ENCODE results near the gene STOML3.

The STOML3 gene

DNA sequence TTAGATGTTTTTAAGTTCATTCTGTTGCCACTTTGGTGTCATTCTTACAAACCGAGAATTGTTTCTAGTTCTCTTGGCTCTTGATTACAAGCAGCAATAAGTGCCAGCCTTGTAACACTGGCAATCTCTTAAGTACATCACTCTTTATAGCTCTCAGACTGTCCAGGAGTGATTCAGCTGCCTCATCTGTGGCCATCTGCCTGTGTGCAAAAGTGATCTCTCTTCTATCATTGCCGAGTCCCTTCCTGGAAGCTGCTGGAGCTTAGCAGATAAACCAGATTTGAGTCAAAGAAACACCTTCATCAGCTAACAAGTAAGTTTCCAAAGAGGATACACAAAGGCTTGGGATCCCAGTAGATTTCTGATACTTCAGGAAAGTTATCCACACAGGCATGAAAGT, 23.2 kb downstream of the STOML3 start:
- peaks cover 2% of the 10 kb centered on the region for H3K27me3 ChIP-seq (ENCODE audit: insufficient read depth, poor library complexity, severe bottlenecking)
- H3K27ac ChIP-seq (replicated peaks), result no peak overlapping the region
- DNase-seq (ENCODE audit: low read depth in 1 of 2, low spot score in 1 of 2), result no peak
- TF ChIP-seq, protein P1, sequence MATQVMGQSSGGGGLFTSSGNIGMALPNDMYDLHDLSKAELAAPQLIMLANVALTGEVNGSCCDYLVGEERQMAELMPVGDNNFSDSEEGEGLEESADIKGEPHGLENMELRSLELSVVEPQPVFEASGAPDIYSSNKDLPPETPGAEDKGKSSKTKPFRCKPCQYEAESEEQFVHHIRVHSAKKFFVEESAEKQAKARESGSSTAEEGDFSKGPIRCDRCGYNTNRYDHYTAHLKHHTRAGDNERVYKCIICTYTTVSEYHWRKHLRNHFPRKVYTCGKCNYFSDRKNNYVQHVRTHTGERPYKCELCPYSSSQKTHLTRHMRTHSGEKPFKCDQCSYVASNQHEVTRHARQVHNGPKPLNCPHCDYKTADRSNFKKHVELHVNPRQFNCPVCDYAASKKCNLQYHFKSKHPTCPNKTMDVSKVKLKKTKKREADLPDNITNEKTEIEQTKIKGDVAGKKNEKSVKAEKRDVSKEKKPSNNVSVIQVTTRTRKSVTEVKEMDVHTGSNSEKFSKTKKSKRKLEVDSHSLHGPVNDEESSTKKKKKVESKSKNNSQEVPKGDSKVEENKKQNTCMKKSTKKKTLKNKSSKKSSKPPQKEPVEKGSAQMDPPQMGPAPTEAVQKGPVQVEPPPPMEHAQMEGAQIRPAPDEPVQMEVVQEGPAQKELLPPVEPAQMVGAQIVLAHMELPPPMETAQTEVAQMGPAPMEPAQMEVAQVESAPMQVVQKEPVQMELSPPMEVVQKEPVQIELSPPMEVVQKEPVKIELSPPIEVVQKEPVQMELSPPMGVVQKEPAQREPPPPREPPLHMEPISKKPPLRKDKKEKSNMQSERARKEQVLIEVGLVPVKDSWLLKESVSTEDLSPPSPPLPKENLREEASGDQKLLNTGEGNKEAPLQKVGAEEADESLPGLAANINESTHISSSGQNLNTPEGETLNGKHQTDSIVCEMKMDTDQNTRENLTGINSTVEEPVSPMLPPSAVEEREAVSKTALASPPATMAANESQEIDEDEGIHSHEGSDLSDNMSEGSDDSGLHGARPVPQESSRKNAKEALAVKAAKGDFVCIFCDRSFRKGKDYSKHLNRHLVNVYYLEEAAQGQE (IDR thresholded peaks at IDR 0.05; ENCODE audit: insufficient replicate concordance, low read depth), result no peak
- TF ChIP-seq POLR2AphosphoS5 (IDR thresholded peaks at IDR 0.05; ENCODE audit: low read depth), result no peak
- TF ChIP-seq GABPA (IDR thresholded peaks at IDR 0.05; ENCODE audit: low read depth), result no peak
- H3K4me3 ChIP-seq (replicated peaks; ENCODE audit: insufficient read depth, low read length), result no peak overlapping the region

DNA sequence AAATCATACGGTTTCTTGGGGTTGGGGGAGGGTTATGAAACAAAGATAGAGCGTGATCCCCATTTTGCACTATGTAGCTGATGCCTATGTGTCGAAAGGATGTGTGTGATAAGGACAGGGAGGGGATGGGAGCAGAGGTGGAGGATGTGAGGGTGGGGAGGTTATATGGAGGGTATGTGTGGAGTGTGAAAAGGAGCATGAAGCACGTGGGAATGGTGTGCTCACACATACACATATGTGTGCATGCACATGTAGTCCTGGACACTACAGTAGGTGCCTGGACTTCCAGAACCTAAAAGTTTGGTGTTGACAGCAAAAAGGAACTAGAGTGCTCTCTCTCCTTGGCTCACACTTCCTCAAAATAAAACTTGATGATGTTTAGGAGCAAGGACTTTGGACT, 25.4 kb downstream of the STOML3 start:
- Histone ChIP-seq H3K27ac (replicated peaks) (no peak overlapping the region), H3K27me3 (ENCODE audit: insufficient read depth, poor library complexity, severe bottlenecking) (peaks cover 4% of the 10 kb centered on the region), H3K4me3 (replicated peaks; ENCODE audit: insufficient read depth, low read length) (no peak overlapping the region)
- peak; percentile 64; the same call in 1 of the 2 replicates for TF ChIP-seq SPI1 (IDR thresholded peaks at IDR 0.05; ENCODE audit: borderline replicate concordance, low read depth)
- TF ChIP-seq, protein P1 (IDR thresholded peaks at IDR 0.05; ENCODE audit: insufficient replicate concordance, low read depth), result no peak
- DNase-seq (ENCODE audit: low read depth in 1 of 2, low spot score in 1 of 2), result no peak

DNA sequence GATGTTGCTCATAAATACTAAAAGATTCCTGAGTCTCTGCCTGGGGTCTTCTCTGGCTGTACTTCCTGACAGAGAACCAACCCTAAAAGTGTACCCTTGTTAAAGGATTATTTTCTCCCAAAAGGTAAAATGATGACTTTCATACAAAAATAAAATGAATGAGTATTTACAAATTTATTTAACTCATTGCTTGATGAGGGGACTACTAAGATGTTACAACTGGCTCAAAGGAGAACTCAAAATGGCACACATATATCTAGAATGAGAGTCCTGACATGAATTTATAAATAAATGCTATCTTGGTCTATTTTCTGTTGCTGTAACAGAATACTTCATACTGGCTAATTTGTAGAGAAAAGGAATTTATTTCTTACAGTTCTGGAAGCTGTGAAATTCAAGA, 30.5 kb downstream of the STOML3 start:
- TF ChIP-seq GABPA (IDR thresholded peaks at IDR 0.05; ENCODE audit: low read depth), result no peak
- no peak for TF ChIP-seq SPI1 (IDR thresholded peaks at IDR 0.05; ENCODE audit: borderline replicate concordance, low read depth)
- TF ChIP-seq, protein P1 (IDR thresholded peaks at IDR 0.05; ENCODE audit: insufficient replicate concordance, low read depth), result no peak
- TF ChIP-seq, protein P2, sequence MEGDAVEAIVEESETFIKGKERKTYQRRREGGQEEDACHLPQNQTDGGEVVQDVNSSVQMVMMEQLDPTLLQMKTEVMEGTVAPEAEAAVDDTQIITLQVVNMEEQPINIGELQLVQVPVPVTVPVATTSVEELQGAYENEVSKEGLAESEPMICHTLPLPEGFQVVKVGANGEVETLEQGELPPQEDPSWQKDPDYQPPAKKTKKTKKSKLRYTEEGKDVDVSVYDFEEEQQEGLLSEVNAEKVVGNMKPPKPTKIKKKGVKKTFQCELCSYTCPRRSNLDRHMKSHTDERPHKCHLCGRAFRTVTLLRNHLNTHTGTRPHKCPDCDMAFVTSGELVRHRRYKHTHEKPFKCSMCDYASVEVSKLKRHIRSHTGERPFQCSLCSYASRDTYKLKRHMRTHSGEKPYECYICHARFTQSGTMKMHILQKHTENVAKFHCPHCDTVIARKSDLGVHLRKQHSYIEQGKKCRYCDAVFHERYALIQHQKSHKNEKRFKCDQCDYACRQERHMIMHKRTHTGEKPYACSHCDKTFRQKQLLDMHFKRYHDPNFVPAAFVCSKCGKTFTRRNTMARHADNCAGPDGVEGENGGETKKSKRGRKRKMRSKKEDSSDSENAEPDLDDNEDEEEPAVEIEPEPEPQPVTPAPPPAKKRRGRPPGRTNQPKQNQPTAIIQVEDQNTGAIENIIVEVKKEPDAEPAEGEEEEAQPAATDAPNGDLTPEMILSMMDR (IDR thresholded peaks at IDR 0.05; ENCODE audit: insufficient read depth, low read length), result no peak
- TF ChIP-seq POLR2AphosphoS5 (IDR thresholded peaks at IDR 0.05; ENCODE audit: low read depth), result no peak
- no peak overlapping the region for H3K4me3 ChIP-seq (replicated peaks; ENCODE audit: insufficient read depth, low read length)
- no peak for DNase-seq (ENCODE audit: low read depth in 1 of 2, low spot score in 1 of 2)
- H3K27ac ChIP-seq (replicated peaks), result no peak overlapping the region
- H3K27me3 ChIP-seq (ENCODE audit: insufficient read depth, poor library complexity, severe bottlenecking), result peaks cover 4% of the 10 kb centered on the region

DNA sequence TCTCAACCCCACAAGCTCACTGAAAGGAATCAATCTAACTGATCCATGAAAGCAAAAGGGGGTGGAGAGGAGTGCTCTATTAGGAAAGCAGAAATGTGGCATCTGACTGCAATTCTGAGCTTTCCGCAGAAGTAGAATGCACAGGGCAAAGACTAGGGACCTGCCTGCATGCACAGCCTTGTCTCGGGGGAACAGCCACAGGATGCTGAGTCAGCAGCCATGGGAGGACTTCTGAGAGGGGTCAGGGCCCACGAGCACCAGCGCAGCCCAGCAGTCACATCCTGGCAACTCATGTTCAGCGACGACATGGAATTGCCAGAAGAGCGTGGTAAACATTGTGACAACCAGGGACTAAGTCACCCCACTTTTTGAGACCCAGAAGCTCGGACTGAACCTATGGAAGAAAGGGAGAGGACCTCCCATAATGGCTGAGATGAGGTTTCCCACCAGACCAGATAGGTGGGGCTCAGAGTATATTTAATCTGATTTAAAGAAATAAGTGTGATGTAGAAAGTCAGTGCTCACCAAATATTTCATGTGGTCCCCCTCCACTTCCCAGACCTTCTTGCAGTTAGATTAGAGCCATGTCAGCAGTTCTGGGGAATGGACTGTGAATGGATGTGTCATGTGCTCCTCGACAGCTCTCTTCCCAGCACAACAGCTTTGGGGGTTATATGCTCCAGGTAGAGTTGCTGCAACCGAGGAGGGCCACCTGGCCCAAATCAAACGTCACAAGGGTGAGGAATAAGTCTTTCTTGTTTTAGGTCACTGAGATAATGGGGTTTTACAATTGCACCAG, 32.6 kb downstream of the STOML3 start:
- Histone ChIP-seq H3K4me3 (replicated peaks; ENCODE audit: insufficient read depth, low read length) (no peak overlapping the region), H3K27me3 (ENCODE audit: insufficient read depth, poor library complexity, severe bottlenecking) (peaks cover 4% of the 10 kb centered on the region), H3K27ac (replicated peaks) (no peak overlapping the region)
- no peak for DNase-seq (ENCODE audit: low read depth in 1 of 2, low spot score in 1 of 2)
- TF ChIP-seq SPI1 (IDR thresholded peaks at IDR 0.05; ENCODE audit: borderline replicate concordance, low read depth), result no peak
- TF ChIP-seq, protein P1 (IDR thresholded peaks at IDR 0.05; ENCODE audit: insufficient replicate concordance, low read depth), result no peak
- TF ChIP-seq POLR2AphosphoS5 (IDR thresholded peaks at IDR 0.05; ENCODE audit: low read depth), result no peak
- TF ChIP-seq GABPA (IDR thresholded peaks at IDR 0.05; ENCODE audit: low read depth), result no peak
- TF ChIP-seq, protein P2 (IDR thresholded peaks at IDR 0.05; ENCODE audit: insufficient read depth, low read length), result no peak

Data from HL-60 (cell line).